NOMO-1 (cell line): ENCODE results near the gene TBC1D9B.

Experiments used
- DNase-seq, 2 experiments: peaks; one replicate each; lab custom pipeline; 2025; ENCODE audit not compliant: unreplicated experiment in 2 of 2; lab: John Stamatoyannopoulos, UW

TBC1D9B gene

DNA sequence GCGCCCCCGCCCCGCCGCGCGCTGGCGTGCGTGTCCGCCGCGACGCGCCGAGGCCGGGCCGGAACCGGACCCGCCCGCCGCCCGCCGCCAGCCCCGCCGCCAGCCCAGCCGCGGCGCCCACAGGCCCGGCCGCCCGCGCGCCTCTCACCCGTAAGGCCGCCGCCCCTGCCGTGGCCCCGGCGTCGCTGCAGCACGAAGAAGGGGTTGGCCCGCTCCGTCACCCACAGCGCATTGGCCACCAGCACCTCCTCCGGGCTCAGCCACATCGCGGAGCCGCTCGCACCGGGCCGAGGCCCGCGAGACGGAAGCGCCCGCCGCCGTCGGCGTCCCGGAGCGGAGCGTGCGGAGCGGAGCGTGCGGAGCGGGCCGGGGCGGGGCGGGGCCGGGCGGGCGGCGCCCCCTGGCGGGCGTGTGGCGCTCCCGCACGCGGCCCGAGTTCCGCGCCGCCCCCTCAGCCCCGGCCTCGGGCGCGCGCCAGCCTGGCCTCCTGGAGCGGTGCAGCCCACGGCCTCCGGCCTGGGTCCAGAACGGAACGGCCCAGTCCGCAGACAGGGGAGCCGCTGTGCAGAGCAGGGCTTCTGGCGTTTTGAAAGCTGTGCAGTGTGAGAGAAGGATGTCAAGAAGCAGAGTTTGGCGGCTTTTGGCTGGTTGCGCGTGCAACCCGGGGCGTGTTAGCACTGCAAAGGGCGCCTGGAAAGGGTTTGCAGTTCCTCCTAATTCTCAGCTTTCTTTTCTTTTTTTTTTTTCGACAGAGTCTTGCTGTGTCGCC, at the start of gene TBC1D9B:
TSS of gene TBC1D9B (minus strand) at position 342 of the 769 bp plus-strand sequence. CDS start at position 266, 76 bp downstream.
- peak; percentile 71 to 86 for DNase-seq

DNA sequence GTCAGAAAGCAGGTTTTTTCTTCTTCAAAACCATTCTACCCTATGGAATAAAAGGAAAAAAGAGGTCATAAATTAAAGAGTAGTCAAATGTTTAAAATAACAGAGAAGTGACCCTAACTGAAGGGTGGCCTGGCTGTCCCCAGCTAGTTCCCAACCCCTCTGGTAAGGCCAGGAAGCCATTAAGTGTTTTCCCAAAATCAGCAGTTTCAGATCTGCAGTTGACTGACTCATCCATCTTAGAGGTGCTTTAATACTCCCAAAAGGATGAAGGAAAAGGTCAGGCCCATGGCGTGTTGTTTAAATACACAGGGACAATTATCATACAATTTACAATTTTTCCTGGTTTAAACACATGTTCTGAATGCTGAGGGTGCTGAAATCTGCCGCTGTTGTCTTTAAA, 47.9 kb upstream of the TBC1D9B start:
- DNase-seq: no peak

DNA sequence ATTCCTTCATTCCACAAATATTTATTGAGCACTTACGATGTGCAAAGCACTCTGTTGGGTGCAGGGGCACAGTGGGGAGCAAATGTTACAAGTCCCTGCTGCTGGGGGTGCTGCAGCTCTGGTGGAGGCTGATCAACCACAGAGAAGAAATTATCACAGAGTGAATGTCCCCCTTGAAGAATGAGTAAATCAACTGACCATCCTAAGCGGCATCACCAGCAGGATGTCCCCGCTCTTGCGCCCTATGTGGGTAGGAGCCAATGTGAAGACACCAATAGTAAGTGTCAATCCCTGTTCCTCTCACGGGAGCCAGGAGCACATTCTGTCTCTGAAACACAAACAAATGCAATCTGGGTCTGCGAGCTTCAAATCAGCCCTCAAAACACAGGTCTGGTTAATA, 47.4 kb upstream of the TBC1D9B start:
- no peak for DNase-seq

DNA sequence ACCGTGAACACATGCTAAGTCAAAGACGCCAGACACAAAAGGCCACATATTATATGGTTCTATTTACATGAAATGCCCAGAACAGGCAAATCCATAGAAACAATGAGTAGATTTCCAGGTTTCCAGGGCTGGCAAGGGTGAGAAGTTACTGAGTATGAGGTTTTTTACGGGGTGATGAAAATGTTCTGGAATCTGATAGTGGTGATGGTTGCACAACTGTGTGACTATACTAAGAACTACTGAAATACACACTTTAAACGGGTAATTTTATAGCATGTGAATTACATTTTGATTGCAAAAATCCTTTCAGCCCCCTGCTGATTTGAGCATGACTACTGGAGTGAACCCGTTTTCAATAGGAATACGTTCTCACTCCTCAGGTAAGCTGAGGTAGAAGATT, 46.7 kb upstream of the TBC1D9B start:
- DNase-seq: no peak

GRCh38 chr5:179953987-179954386, 46.3 kb upstream of the TBC1D9B start:
- no peak for DNase-seq

GRCh38 chr5:179936976-179937681, 29.4 kb upstream of the TBC1D9B start:
- DNase-seq: no peak

DNA sequence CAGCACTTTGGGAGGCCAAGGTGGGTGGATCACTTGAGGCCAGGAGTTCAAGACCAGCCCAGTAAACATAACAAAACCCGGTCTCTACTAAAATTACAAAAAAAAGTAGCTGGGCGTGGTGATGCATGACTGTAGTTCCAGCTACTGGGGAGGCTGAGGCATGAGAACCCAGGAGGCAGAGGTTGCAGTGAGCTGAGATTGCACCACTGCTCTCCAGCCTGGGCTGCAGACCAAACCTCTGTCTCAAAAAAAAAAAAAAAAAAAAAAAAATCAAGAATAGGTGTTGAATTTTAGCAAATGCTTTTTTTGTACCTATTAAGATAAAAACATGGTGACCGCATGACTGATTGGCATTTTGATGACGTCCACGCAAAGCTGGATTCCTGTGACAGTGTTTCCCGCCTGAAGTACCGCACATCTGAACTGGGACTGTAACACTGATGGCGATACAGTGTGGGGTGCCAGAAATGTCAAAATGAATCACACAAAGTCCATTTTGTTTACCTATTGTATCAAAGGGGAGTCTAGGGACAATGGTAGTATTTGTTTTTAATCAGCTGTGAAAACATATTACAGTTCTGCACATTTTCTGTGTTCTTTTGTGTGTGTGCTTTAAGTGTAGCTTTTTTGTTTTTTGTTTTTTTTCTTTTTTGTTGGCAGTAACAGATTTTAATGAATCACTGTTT, 23.2 kb upstream of the TBC1D9B start:
- DNase-seq: no peak

DNA sequence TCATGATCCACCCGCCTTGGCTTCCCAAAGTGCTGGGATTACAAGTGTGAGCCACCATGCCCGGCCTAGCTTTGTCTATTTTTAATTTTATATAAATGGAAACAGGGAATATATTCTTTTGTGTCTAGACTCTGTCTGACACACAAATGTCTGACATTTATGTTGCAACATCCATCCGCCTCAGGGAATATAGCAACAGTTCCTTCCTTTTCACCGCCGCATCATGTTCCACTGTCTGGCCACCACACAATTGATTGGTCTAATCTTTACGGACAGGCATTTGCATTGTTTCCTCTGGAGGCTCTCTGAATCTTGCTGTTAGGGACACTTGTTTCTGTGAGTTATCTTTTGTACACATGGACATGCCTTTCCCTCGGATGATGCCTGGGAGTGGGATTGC, 20.1 kb upstream of the TBC1D9B start:
- no peak for DNase-seq

- no peak for DNase-seq
These were observed 19.0 kb upstream of the TBC1D9B start for GRCh38 chr5:179926657-179927056.

GRCh38 chr5:179923436-179923835, 15.7 kb upstream of the TBC1D9B start:
- peak; percentile 92 to 99 for DNase-seq

DNA sequence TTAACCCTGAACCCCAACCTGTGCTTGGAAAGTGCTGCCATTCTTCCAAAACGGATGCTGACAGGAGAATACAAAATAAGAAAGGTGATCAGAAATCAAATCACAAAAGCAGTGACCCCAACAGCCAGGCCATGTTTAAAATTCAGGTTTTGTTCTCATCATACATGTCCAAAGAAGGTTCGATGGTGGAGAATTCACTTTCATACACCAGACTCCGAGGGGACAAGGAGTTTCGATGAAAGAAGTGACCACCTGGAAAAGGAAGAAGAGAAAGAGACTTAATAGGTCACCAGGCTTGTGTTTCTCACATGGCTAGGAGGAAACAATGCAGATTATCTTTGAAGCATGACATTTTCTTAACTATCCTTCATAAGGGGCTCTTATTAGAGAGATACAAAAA, 12.5 kb upstream of the TBC1D9B start:
- no peak for DNase-seq

GRCh38 chr5:179919487-179920060, 11.9 kb upstream of the TBC1D9B start:
- DNase-seq: no peak

GRCh38 chr5:179918742-179919486, 11.2 kb upstream of the TBC1D9B start:
- no peak for DNase-seq

DNA sequence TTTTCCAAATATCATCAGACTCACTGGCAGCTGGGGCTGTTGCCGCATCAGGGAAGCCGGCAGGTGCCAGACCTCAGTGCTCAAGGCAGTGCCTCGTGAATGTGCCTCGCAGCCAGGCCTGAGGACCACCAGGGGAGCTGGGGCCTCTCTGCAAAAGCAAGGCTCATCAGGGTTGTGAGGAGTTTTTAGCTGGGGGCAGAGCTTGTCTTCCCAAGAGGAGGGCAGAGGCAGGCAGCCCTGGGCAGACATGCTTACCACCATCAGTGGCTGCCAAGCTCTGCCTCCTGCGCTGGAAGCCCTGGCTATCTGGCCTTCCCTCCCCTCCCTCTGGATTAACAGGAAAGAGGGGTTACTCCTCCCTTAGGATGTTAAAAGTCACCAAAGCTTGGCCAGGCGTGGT, 8.8 kb upstream of the TBC1D9B start:
- no peak for DNase-seq

GRCh38 chr5:179915406-179915935, 7.8 kb upstream of the TBC1D9B start:
- DNase-seq: no peak

GRCh38 chr5:179914032-179914755, 6.5 kb upstream of the TBC1D9B start:
- peak; percentile 83 to 99 for DNase-seq

DNA sequence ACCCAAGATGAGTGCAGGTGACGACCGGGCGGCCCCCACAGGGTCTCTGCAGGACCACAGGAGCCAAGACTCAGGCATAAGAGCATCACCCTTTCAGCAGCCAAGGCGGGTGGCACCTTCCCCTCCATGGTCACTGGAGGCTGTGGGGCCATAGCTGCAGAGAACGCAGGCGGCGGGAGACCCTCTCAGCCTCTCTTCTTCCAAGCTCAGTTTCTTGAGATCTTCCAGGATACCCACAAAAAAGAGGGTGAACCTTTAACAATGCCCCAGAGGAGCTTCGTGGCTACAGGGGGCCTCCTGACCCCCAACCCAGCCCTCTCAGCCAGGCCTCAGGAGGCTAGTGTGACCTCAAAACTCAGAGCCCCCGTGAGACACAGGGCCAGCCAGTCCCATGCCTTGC, 5.8 kb upstream of the TBC1D9B start:
- no peak for DNase-seq

DNA sequence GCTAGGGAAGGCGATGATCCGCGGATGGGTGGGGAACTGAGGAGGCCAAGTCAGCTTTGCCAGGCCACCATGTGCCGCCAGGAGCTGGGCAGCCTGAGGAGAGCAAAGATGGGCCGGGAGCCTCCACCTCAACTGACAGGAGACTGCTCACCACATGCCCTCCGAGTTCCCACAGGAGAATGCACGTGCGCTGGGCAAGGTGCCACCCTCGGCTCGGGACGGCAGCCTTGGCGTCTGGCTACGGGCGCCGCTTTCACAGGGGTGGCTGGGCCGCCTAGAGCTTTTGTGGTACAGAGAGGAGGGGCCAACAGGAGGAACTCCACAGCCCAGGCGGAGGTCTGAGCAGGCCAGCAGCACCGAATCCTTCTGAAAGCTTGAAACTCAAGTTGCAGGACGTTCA, 5.3 kb upstream of the TBC1D9B start:
- DNase-seq: no peak

DNA sequence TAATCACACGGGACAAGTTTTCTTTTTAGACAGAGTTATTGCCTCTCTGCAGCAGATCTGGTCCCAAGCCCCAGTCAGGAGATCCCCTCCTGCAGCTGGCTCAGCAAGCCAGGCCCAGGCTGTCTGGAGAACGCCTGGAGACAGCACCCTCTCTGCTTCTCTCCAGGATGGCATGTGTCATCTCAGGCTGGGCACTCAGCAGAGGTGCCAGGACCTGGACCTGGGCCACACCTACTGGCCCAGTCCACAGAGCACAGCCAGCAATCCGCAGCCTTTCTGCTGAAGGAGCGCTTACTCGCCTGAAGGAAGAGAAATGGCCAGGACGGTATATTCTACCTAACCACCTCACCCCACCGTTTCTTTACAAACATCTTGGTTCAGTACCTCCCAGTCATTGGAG, 4.7 kb upstream of the TBC1D9B start:
- DNase-seq: no peak

- DNase-seq: no peak
These were observed 1.5 kb upstream of the TBC1D9B start for GRCh38 chr5:179909224-179909623.
